ENCODE results near the gene CPEB4. TPM values are rescaled to one million over a fixed set of nuclear protein-coding genes. Genes with fewer than 3 reads are reported as not detected.

Gene CPEB4
- total and polyA plus RNA-seq, 10 donors = 2.3 to 107 (median 81.0) TPM

GRCh38 chr5:173904151-173904550, 16.0 kb downstream of the CPEB4 start:
- H3K27me3 ChIP-seq (replicated peaks in 1 of 7) = no peaks in the 10 kb centered on the region
- WGBS, 5 donors = 93 to 95% (median 94%) methylated on average over 1 of the region's 1 CpG
- H3K36me3 ChIP-seq = peaks cover 0 to 14% (median 0%) of the 10 kb centered on the region in 6 donors
- no peak for DNase-seq
- no peak for TF ChIP-seq POLR2AphosphoS5 (IDR thresholded peaks at IDR 0.05)
- no peak for TF ChIP-seq POLR2A (IDR thresholded peaks at IDR 0.05)
- no peak for TF ChIP-seq CTCF (IDR thresholded peaks at IDR 0.05 in 8 of 11, conservative IDR thresholded peaks at IDR 0.05 in 3 of 11)
- intact Hi-C loops (cut with DNase I; ENCODE audit: low total_unique reads) = no loop called here
- no peaks in the 10 kb centered on the region for H3K9me3 ChIP-seq
- H3K4me3 ChIP-seq = no peak overlapping the region
- peaks cover 12 to 97% (median 60%) of the 10 kb centered on the region in 6 donors for H3K4me1 ChIP-seq
- peak overlapping the region in 1 of 8 donors; percentile 34 for H3K27ac ChIP-seq

GRCh38 chr5:173907284-173907683, 19.1 kb downstream of the CPEB4 start:
- Histone ChIP-seq H3K4me1 (peaks cover 12 to 90% (median 56%) of the 10 kb centered on the region in 6 donors), H3K27ac (peak overlapping the region in 7 of 8 donors; percentile 43 to 86 (median 66)), H3K4me3 (peak overlapping the region in 1 of 8 donors; percentile 12), H3K9me3 (no peaks in the 10 kb centered on the region), H3K36me3 (peaks cover 0 to 29% (median 11%) of the 10 kb centered on the region in 6 donors), H3K27me3 (replicated peaks in 1 of 7) (no peaks in the 10 kb centered on the region)
- WGBS, 5 donors = 56 to 86% (median 68%) methylated on average over 1 of the region's 1 CpG
- no peak for DNase-seq
- TF ChIP-seq POLR2AphosphoS5 (IDR thresholded peaks at IDR 0.05) (no peak), POLR2A (IDR thresholded peaks at IDR 0.05) (no peak), CTCF (IDR thresholded peaks at IDR 0.05 in 8 of 11, conservative IDR thresholded peaks at IDR 0.05 in 3 of 11) (no peak)
- intact Hi-C loops (cut with DNase I; ENCODE audit: low total_unique reads) = no loop called here

GRCh38 chr5:173907686-173908371, 19.7 kb downstream of the CPEB4 start:
- no peak for TF ChIP-seq POLR2A (IDR thresholded peaks at IDR 0.05)
- no peak for TF ChIP-seq POLR2AphosphoS5 (IDR thresholded peaks at IDR 0.05)
- TF ChIP-seq CTCF (IDR thresholded peaks at IDR 0.05 in 8 of 11, conservative IDR thresholded peaks at IDR 0.05 in 3 of 11) = no peak
- intact Hi-C loops (cut with DNase I; ENCODE audit: low total_unique reads) = no loop called here
- Histone ChIP-seq H3K9me3 (no peaks in the 10 kb centered on the region), H3K4me3 (peak overlapping the region in 1 of 8 donors; percentile 12), H3K4me1 (peaks cover 12 to 90% (median 54%) of the 10 kb centered on the region in 6 donors), H3K27me3 (replicated peaks in 1 of 7) (no peaks in the 10 kb centered on the region), H3K36me3 (peaks cover 0 to 35% (median 13%) of the 10 kb centered on the region in 6 donors), H3K27ac (peak overlapping the region in 7 of 8 donors; percentile 43 to 86 (median 66))
- WGBS, 5 donors = 54 to 75% (median 60%) methylated on average over 3 of the region's 3 CpGs
- DNase-seq = no peak

- Histone ChIP-seq H3K9me3 (no peaks in the 10 kb centered on the region), H3K4me1 (peaks cover 12 to 90% (median 48%) of the 10 kb centered on the region in 6 donors), H3K36me3 (peaks cover 0 to 43% (median 13%) of the 10 kb centered on the region in 6 donors), H3K27ac (peak overlapping the region in 6 of 8 donors; percentile 22 to 86 (median 70)), H3K27me3 (replicated peaks in 1 of 7) (no peaks in the 10 kb centered on the region), H3K4me3 (no peak overlapping the region)
- 34 to 66% (median 45%) methylated on average over 3 of the region's 3 CpGs for WGBS, 5 donors
- intact Hi-C loops (cut with DNase I; ENCODE audit: low total_unique reads) = no loop called here
- DNase-seq = no peak
- no peak for TF ChIP-seq POLR2A (IDR thresholded peaks at IDR 0.05)
- no peak for TF ChIP-seq POLR2AphosphoS5 (IDR thresholded peaks at IDR 0.05)
- no peak for TF ChIP-seq CTCF (IDR thresholded peaks at IDR 0.05 in 8 of 11, conservative IDR thresholded peaks at IDR 0.05 in 3 of 11)
Observed at GRCh38 chr5:173909199-173909598, 21.1 kb downstream of the CPEB4 start.
